A549 (cell line): ENCODE data around the gene CCDC182. TPM values are rescaled to one million over a fixed set of nuclear protein-coding genes. Genes with fewer than 3 reads are reported as not detected.

Experiments used
- ATAC-seq, 2 experiments: fragments of 200-7000 bp in 1 of 2; fragments of >200 bp in 1 of 2; cut with Nextera tagmentation in 1 of 2; cut with Tn5 transposase in 1 of 2; 3 replicates each; pipeline versions ENCODE4 v1.8.0 to v1.9.1; 2018 to 2020; ENCODE audit warnings: mild to moderate bottlenecking in 1 of 2, moderate library complexity in 1 of 2
- CTCF ChIA-PET: fragments of 300-600 bp; sonication (Branson Sonifier 250); formaldehyde crosslinking; extraction: SDS; loops from one replicate; lab custom pipeline; 2021; ENCODE audit warnings: antibody characterized with exemption, inconsistent platforms; lab: Yijun Ruan, JAX
- POLR2A ChIA-PET: fragments of 350-600 bp; formaldehyde crosslinking; extraction: SDS; loops from one replicate; lab custom pipeline; 2021; ENCODE audit warnings: antibody characterized with exemption, inconsistent platforms; lab: Yijun Ruan, JAX
- DNase-seq, 2 experiments: peaks; one replicate each; pipeline versions ENCODE4 v3.0.0 to v3.0.0-alpha.2; 2011 to 2016; ENCODE audit warnings: low read depth in 1 of 2, low spot score in 1 of 2
- FAIRE-seq: peaks from 2 replicates; lab custom pipeline; 2011; peaks lifted over from hg19 to GRCh38; lab: Jason Lieb, UNC
- H3K27ac ChIP-seq, 2 experiments: fragments of >200 bp; sonication (Bioruptor Twin); formaldehyde crosslinking; 3 replicates each; pipeline ENCODE4 v1.5.1; 2016 to 2017
- H3K4me1 ChIP-seq: fragments of >200 bp; sonication (Bioruptor Twin); formaldehyde crosslinking; 3 replicates; pipeline ENCODE4 v1.6.1; 2016
- H3K4me2 ChIP-seq: fragments of >200 bp; sonication (Bioruptor Twin); formaldehyde crosslinking; 3 replicates; pipeline ENCODE4 v1.6.1; 2016
- H3K4me3 ChIP-seq: fragments of >200 bp; sonication (Bioruptor Twin); formaldehyde crosslinking; 3 replicates; pipeline ENCODE4 v1.5.1; 2016
- H3K9me3 ChIP-seq: fragments of >200 bp; sonication (Bioruptor Twin); formaldehyde crosslinking; 3 replicates; pipeline ENCODE4 v1.6.1; 2016
- CBX2 ChIP-seq: fragments of 200-600 bp; sonication (generic); IDR thresholded peaks from 2 replicates; pipeline ENCODE4 v1.6.1; 2016; ENCODE audit warnings: low read depth, mild to moderate bottlenecking, borderline replicate concordance
- CBX8 ChIP-seq: fragments of 200-600 bp; sonication (generic); IDR thresholded peaks from 2 replicates; pipeline ENCODE4 v1.6.1; 2016
- CEBPB ChIP-seq, 2 experiments: fragments of >200 bp in 1 of 2; sonication (Bioruptor Twin) in 1 of 2; formaldehyde crosslinking in 1 of 2; IDR thresholded peaks; 2 replicates each; pipeline ENCODE4 v1.6.1; 2012 to 2016
- EP300 ChIP-seq, 2 experiments: fragments of >200 bp; sonication (Bioruptor Twin); formaldehyde crosslinking; IDR thresholded peaks; 2 replicates in 1 of 2; 3 replicates in 1 of 2; pipeline ENCODE4 v1.6.1; 2016 to 2017
- FOSB ChIP-seq: fragments of 250-450 bp; sonication (Bioruptor Pico); IDR thresholded peaks from 2 replicates; pipeline ENCODE4 v1.5.0; 2020; ENCODE audit warnings: mild to moderate bottlenecking, moderate library complexity
- FOSL2 ChIP-seq, 2 experiments: fragments of 450-650 bp in 1 of 2; fragments of >200 bp in 1 of 2; sonication (Bioruptor Twin) in 1 of 2; formaldehyde crosslinking; IDR thresholded peaks; 2 replicates each; pipeline versions ENCODE4 v1.5.0 to v1.6.1; 2016 to 2020; ENCODE audit warnings: mild to moderate bottlenecking in 1 of 2, moderate library complexity in 1 of 2
- FOXS1 ChIP-seq: fragments of 250-450 bp; sonication (Bioruptor Pico); IDR thresholded peaks from 2 replicates; pipeline ENCODE4 v1.5.0; 2020; ENCODE audit warnings: mild to moderate bottlenecking, moderate library complexity
- HOXA7 ChIP-seq: fragments of 250-450 bp; sonication (Bioruptor Pico); IDR thresholded peaks from 2 replicates; pipeline ENCODE4 v1.5.0; 2020; ENCODE audit warnings: mild to moderate bottlenecking, moderate library complexity
- JUN ChIP-seq, 2 experiments: fragments of >200 bp; sonication (Bioruptor Twin); formaldehyde crosslinking; IDR thresholded peaks; 2 replicates in 1 of 2; 3 replicates in 1 of 2; pipeline ENCODE4 v1.6.1; 2016 to 2017
- MAFK ChIP-seq: fragments of 450-650 bp; IDR thresholded peaks from 2 replicates; pipeline ENCODE4 v1.6.1; 2014; ENCODE audit not compliant: partially characterized antibody
- PHF8 ChIP-seq: fragments of 200-600 bp; sonication (generic); IDR thresholded peaks from 2 replicates; pipeline ENCODE4 v1.6.1; 2016; ENCODE audit warnings: low read depth, mild to moderate bottlenecking, antibody characterized with exemption, moderate library complexity, borderline replicate concordance
- POLR2A ChIP-seq: IDR thresholded peaks from 2 replicates; pipeline ENCODE4 v1.6.1; 2012; ENCODE audit warnings: mild to moderate bottlenecking, low read length
- RAD21 ChIP-seq, 2 experiments: fragments of >200 bp in 1 of 2; sonication (Bioruptor Twin) in 1 of 2; formaldehyde crosslinking in 1 of 2; IDR thresholded peaks in 1 of 2; conservative IDR thresholded peaks in 1 of 2; 2 replicates in 1 of 2; 3 replicates in 1 of 2; pipeline ENCODE4 v1.6.1; 2012 to 2018; ENCODE audit warnings: inconsistent platforms in 1 of 2
- RARB ChIP-seq: fragments of 250-450 bp; sonication (Bioruptor Pico); IDR thresholded peaks from 2 replicates; pipeline ENCODE4 v1.8.0; 2021; ENCODE audit warnings: mild to moderate bottlenecking, moderate library complexity
- RCOR1 ChIP-seq: fragments of 150-350 bp; IDR thresholded peaks from 2 replicates; pipeline ENCODE4 v1.6.1; 2014; ENCODE audit warnings: antibody characterized with exemption, low read length, low read depth
- TFCP2L1 ChIP-seq: fragments of 250-450 bp; sonication (Bioruptor Pico); IDR thresholded peaks from 2 replicates; pipeline ENCODE4 v1.5.0; 2021; ENCODE audit warnings: mild to moderate bottlenecking
- WGBS: methylation state at CpG from one replicate; pipeline ENCODE4 v1.1.6; 2017; ENCODE audit errors: missing lambda C conversion rate; 5-methylcytosine and 5-hydroxymethylcytosine counted together
- polyA plus RNA-seq, 4 experiments: library from polyadenylated mRNA; depleted of rRNA in 3 of 4; stranded (reverse); fragments of >200 nt; fragmentation: RNase III in 1 of 4; extraction: RNeasy Plus Mini Kit Qiagen cat#74134 plus additional on column Dnase treatment in 1 of 4; gene quantifications; 2 replicates in 3 of 4; 3 replicates in 1 of 4; pipeline ENCODE4 v1.2.3, GENCODE V29; 2011 to 2017
- TF ChIP-seq, protein P1 (sequence below): fragments of 200-600 bp; sonication (generic); IDR thresholded peaks from 2 replicates; pipeline ENCODE4 v1.6.1; 2016; ENCODE audit warnings: antibody characterized with exemption, mild to moderate bottlenecking, moderate library complexity
- TF ChIP-seq, protein P2 (sequence below): fragments of >200 bp; sonication (Bioruptor Twin); formaldehyde crosslinking; IDR thresholded peaks from 3 replicates; pipeline ENCODE4 v1.5.1; 2016
- TF ChIP-seq, protein P3 (sequence below): fragments of >200 bp; sonication (Bioruptor Twin); formaldehyde crosslinking; IDR thresholded peaks from 2 replicates; pipeline ENCODE4 v1.6.1; 2016

The CCDC182 gene
- polyA plus RNA-seq, 2 of the 4 experiments (the other 2 are of a cell fraction): not detected

DNA sequence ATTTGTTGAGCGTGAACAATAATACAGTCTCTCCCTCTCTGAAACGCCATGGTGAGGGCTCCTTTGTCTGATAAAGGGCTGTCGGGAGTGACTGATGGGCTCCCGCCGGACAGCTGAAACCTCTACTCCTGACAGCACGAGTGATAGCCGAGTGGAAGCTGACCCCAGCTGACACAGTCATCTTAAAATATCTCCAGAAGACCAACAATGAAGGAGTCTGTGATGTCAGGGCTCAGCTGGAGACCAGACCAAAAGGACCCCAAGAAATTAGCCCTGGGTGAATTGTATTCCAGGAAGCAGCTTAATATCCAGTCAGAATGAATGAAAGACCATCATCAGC lies 22.4 kb downstream of the CCDC182 start (continued):
- TF ChIP-seq, protein P1, sequence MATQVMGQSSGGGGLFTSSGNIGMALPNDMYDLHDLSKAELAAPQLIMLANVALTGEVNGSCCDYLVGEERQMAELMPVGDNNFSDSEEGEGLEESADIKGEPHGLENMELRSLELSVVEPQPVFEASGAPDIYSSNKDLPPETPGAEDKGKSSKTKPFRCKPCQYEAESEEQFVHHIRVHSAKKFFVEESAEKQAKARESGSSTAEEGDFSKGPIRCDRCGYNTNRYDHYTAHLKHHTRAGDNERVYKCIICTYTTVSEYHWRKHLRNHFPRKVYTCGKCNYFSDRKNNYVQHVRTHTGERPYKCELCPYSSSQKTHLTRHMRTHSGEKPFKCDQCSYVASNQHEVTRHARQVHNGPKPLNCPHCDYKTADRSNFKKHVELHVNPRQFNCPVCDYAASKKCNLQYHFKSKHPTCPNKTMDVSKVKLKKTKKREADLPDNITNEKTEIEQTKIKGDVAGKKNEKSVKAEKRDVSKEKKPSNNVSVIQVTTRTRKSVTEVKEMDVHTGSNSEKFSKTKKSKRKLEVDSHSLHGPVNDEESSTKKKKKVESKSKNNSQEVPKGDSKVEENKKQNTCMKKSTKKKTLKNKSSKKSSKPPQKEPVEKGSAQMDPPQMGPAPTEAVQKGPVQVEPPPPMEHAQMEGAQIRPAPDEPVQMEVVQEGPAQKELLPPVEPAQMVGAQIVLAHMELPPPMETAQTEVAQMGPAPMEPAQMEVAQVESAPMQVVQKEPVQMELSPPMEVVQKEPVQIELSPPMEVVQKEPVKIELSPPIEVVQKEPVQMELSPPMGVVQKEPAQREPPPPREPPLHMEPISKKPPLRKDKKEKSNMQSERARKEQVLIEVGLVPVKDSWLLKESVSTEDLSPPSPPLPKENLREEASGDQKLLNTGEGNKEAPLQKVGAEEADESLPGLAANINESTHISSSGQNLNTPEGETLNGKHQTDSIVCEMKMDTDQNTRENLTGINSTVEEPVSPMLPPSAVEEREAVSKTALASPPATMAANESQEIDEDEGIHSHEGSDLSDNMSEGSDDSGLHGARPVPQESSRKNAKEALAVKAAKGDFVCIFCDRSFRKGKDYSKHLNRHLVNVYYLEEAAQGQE: no peak
- TF ChIP-seq CEBPB (IDR thresholded peaks at IDR 0.05) (no peak), CBX8 (no peak), FOXS1 (CRISPR knock-in tag) (no peak), TFCP2L1 (CRISPR knock-in tag) (no peak)

DNA sequence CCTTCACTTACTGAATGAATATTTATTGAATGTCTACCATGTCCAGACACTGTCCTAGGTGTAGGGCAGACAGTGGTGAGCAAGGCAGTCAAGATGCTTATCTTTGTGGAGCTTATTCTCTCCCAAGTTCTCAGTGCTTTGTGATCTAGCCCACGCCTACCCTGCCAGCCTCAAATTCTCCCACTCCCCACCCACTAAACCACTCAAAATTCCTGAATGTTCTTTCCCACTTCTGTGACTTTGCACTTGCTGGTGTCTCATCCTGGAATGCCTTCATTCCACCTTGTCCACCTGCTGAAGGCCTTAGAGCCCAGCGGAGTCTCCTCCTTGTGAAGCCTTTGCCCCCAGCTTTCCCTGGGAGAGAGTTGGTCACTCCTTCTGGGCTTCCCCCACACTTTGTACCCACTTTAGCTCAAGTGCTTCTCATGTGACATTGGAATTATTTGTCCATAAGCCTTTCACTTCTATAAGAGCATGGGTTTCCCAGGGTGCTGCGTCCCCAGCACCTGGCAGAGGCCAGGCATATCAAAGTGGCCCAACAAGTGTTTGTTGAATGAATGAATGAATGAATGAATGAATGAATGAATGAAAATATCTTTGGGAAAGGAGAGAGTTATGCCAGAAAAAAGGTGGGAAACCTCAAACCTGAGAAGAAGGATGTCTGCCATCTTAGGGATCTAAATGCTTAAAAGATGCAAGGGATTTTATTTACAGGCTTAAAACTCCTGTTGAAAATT lies 23.0 kb downstream of the CCDC182 start:
- no peaks in the 10 kb centered on the region for H3K4me1 ChIP-seq
- no peak for DNase-seq
- H3K27ac ChIP-seq: no peak overlapping the region
- POLR2A ChIA-PET: no interaction called here
- TF ChIP-seq JUN (IDR thresholded peaks at IDR 0.05): no peak
- TF ChIP-seq RAD21 (conservative IDR thresholded peaks at IDR 0.05 in 1 of 2, IDR thresholded peaks at IDR 0.05 in 1 of 2): no peak
- TF ChIP-seq FOSB (CRISPR knock-in tag): no peak
- TF ChIP-seq TFCP2L1 (CRISPR knock-in tag): no peak
- TF ChIP-seq HOXA7 (CRISPR knock-in tag): no peak
- no peak for TF ChIP-seq RCOR1
- TF ChIP-seq FOSL2 (IDR thresholded peaks at IDR 0.05): no peak
- no peak for TF ChIP-seq FOSL2 (CRISPR knock-in tag; IDR thresholded peaks at IDR 0.05)
- TF ChIP-seq, protein P2, sequence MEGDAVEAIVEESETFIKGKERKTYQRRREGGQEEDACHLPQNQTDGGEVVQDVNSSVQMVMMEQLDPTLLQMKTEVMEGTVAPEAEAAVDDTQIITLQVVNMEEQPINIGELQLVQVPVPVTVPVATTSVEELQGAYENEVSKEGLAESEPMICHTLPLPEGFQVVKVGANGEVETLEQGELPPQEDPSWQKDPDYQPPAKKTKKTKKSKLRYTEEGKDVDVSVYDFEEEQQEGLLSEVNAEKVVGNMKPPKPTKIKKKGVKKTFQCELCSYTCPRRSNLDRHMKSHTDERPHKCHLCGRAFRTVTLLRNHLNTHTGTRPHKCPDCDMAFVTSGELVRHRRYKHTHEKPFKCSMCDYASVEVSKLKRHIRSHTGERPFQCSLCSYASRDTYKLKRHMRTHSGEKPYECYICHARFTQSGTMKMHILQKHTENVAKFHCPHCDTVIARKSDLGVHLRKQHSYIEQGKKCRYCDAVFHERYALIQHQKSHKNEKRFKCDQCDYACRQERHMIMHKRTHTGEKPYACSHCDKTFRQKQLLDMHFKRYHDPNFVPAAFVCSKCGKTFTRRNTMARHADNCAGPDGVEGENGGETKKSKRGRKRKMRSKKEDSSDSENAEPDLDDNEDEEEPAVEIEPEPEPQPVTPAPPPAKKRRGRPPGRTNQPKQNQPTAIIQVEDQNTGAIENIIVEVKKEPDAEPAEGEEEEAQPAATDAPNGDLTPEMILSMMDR: no peak
- TF ChIP-seq, protein P3, sequence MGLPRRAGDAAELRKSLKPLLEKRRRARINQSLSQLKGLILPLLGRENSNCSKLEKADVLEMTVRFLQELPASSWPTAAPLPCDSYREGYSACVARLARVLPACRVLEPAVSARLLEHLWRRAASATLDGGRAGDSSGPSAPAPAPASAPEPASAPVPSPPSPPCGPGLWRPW: no peak
- TF ChIP-seq POLR2A: no peak
- TF ChIP-seq CBX2: no peak
- no peak for TF ChIP-seq EP300 (IDR thresholded peaks at IDR 0.05)
- TF ChIP-seq MAFK: no peak
- TF ChIP-seq PHF8: no peak
- 54% methylated on average over 3 of the region's 3 CpGs for WGBS
- ATAC-seq: no peak
- no peak overlapping the region for H3K4me2 ChIP-seq
- H3K9me3 ChIP-seq: no peaks in the 10 kb centered on the region
- FAIRE-seq: no peak
- CTCF ChIA-PET: interaction anchor here (0.7 to 3.0 kb wide), 5 partner anchors 17 to 478 kb away, joined by 3 to 13 read pairs (median 3); no protein-coding TSS in a partner anchor
- H3K4me3 ChIP-seq: no peak overlapping the region

DNA sequence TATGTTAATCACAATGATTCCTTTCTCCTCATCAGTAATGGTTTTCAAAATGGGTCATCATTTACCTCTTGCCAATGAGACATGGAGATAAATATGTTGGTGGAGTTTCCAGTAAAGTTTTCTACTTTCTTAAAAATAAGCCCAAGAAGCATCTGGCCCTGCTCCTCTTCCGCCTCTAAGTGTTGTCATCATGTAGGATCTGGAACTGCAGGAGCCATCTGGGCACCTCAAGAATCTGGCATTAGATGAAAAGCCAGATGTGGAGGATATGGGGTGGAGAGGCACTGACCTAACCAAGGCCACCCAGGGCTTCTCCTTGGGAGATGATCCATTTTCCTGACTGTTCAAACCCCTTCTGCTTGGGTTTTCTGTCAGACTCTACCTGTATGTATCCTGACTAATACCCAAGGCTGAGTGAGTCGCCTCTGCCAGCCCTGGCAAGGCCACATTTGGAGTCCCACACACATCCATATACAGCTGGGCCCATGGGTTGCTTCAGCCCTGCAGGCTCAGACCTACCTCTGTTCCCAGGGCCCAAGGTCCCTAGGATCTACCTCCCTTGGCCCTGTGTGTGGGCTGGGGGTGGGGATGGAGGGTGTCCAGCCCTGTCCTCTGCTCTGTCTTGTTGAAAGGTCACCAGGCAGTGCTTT lies 24.6 kb downstream of the CCDC182 start:
- no peaks in the 10 kb centered on the region for H3K4me1 ChIP-seq
- FAIRE-seq (no peak), ATAC-seq (no peak), DNase-seq (no peak)
- no peak overlapping the region for H3K27ac ChIP-seq
- no peak for TF ChIP-seq RARB (CRISPR knock-in tag)
- no peak overlapping the region for H3K4me3 ChIP-seq
- no peak overlapping the region for H3K4me2 ChIP-seq
- 0 out of 3 replicates have a peak, but pooled peaks cover 5% of the 10 kb centered on the region for H3K9me3 ChIP-seq
- 31% methylated on average over 2 of the region's 2 CpGs for WGBS
- ChIA-PET POLR2A (no interaction called here), CTCF (interaction anchor here (0.8 to 1.3 kb wide), 2 partner anchors 15 to 63 kb away, joined by 3 to 4 read pairs; no protein-coding TSS in a partner anchor)
